GM19438 (cell line): Measurements from ENCODE around the gene TTC9B.

Experiments
- ATAC-seq: cut with Tn5 transposase; IDR thresholded peaks from one replicate; pipeline ENCODE4 v1.9.1; 2021; ENCODE audit warnings: low read depth; ENCODE audit not compliant: unreplicated experiment

Gene TTC9B

DNA sequence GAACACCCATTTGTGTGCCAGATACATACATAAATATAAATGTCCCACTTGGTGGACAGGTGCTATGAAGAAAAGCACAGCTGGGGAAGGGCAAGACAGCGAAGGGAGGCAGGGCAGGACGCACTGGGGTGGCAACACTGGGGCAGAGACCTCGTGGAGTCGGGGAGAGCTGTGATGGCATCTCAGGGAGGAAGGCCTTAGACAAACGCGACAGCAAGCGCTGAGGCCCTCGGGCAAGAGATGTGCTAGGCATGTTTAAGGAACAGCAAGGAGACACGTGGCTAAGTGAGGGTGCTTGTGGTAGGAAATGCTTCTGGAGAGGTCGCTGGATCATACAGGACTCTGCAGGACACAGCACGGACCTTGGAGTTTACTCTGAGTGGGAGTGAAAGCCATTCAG, 31.6 kb upstream of the TTC9B start:
- no peak for ATAC-seq

DNA sequence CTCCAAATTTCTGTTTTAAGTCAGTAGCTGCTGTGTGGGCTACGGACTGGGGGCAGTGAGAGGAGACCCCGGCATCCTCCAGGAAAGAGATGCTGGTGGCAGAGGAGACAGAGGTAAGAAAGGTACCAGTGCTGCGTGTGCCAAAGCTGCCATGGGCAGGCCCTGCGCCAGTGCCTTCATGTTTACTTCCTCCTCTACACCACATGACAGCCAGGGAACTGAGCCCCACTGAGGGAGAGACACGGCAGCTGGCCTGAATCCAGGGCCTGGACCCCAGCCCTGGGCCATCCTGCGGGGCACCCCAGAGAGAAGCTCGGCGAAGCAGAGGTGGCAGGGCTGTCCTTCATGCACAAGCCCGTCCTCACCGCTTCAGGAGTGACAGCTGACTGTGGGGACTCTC, 31.0 kb upstream of the TTC9B start:
- no peak for ATAC-seq

DNA sequence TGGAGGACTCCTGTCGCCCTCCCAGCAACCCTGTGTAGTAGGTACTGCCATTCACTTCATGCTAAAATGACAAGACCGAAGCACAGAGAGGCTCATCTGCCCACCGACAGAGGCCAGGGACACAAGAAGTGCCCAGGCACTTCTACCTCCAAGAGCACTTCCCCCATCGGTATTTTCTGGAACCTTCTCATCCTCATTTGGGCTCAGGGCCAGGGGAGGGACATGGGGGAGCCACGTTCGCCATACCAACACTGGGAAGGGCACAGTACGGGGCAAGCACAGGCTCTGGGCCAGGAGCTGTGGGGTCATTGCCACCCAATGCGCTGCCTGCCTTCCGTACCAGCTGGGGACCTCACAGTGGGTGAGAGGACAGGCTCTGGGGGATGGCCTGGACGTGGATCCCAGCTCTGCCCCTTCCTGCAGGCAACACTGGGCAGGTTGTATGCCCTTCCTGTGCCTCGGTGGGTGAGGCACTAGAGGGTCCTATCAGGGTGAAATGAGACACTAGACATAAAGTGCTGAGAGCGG, 29.6 kb upstream of the TTC9B start:
- ATAC-seq: no peak

DNA sequence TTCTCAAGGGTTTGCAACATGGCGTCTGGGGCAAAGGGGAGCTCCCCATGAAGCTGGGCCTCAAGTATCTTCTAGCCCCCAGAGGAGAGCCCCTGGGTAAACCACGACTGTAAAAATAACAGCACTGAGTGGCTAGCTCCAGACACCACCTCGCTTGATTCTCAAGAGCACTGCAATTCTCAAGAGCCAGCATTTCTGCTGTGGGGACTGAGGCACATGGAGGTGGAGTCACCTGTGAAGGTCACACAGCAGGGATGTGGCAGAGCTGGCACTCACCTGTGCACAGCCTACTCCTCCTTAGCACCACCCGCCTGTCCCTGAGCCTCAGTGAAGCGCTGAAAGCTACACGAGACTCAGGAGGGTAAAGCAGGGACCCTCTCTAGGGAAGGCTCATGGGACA, 29.0 kb upstream of the TTC9B start:
- ATAC-seq: no peak

DNA sequence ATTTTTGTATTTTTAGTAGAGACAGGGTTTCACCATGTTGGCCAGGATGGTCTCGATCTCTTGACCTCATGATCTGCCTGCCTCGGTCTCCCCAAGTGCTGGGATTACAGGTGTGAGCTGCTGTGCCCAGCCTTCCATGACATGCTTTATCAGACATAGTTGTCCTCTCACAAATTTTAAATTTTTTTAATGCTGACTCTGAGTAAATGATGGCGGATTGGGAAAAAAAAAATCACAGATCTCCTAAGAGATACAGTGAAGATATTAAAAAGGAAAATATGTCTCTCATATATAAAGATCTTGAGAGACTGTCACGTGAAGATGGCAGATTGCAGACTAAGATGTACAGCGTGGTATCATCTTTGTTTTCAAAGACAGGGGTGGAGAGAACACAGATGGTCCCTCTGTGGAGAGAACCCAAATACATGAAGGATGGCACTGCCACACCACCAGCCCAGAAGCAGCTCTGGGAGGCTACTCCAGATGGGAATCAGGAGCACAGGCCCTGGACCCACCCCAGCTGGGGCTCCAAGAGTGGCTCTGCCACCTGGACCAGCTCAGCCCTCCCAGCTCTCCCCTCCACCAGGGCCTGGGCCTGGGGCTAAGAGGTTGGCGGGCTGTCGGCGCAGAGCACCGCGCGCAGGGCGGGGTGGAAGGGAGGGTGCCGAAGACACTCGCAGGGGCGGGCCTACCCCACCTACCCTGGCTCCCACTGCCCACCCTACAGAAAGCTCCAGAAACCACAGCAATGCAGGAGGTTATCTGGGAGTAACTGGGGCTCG, 28.3 kb upstream of the TTC9B start:
- ATAC-seq: no peak

DNA sequence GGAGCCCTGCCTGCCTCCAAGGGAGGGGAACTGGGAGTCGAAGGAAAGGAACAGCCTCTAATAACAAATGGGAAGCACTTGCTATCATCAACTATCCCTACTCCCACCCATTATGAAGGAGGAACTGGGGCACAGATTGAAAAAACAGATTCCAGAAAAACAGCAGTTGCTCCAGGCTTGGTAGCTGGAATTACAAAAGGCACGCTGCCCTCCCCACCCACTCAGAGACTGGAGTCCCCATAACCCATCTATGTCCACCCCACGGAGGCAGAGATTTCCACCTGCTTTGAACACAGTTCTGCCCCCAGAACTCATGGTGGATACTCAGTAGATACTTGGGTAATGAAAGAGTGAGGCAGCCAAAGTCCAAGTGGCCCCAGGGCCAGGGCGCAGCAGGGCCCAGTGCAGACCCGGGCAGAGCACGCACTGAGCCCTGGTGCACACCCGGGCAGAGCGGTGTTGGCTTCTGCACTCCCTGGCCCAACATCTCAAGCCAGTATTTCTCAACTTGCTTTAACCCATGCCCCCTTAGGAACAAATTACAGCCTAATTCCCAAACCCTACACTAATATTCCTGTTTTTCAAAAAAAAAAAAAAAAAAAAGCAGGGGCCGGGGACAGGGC, 27.4 kb upstream of the TTC9B start:
- no peak for ATAC-seq

DNA sequence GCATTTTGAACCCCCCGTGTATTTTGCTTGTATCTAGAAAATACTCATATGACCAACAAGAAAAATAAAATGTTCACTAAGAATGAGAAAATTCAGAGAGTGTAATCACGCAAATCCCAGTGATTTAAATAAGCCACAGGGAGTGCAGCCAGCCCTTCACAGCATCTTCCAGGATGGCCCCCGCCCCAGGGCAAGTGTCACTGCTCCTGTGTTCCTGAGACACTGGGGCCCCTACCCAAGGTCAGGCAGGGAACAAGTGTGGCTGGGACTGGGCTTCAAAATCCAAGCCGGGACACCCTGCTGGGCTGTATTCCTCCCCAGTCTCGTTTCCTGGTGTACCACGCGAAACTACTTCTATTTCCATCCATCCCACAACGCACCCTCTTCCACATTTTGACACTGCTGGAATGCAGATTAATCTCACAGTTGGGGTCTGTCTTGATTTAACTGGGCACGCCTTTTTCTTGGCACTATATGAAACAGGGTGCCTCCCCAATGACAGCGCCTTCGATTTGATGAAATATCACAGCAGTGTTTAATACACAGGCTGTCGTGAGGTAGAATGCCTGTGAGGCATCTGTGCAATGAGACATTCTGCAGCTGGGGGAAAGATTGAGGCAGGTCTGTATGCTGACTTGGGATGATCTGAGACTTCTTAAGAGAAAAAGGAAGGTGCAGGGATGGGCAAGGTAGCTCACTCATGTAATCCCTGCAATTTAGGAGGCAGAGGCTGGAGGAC, 26.6 kb upstream of the TTC9B start:
- no peak for ATAC-seq

DNA sequence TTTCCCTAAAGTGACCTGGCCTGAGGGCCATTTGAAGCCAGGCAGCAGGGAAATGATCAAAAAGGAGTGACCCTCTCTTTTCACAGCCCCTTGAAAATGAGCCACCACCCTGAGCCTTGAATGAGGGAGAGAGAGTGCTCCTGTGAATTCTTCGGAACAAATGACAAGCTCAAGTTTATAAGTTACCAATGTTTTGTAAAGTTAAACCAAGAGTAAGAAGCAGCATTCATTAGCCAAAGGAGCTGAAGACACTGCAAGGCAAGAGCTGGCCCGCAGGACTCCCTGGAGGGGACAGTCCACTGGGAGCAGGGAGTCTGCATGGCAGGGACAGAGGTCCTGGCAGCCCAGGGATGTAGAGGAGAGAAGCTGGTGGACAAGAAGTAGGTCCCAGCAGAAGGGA, 25.0 kb upstream of the TTC9B start:
- no peak for ATAC-seq

DNA sequence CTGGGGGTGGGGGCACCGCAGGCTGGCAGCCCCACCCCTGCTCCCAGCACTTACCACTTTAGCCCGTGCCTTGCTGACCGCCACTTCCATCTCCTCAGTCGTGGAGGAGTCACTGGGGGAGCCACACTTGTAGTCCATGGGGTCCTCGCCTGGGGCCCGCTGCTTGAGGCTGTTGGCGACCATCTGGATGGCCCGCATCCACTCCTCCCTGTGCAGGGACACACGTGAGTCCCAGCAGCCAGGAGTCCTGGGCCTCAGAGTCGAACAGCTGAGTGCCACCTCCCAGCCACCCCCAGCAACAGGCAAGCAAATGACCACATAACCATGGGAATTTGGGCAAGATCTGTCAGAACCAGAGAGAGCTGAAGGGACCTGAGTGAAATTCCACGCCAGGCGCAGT, 24.3 kb upstream of the TTC9B start:
- no peak for ATAC-seq

DNA sequence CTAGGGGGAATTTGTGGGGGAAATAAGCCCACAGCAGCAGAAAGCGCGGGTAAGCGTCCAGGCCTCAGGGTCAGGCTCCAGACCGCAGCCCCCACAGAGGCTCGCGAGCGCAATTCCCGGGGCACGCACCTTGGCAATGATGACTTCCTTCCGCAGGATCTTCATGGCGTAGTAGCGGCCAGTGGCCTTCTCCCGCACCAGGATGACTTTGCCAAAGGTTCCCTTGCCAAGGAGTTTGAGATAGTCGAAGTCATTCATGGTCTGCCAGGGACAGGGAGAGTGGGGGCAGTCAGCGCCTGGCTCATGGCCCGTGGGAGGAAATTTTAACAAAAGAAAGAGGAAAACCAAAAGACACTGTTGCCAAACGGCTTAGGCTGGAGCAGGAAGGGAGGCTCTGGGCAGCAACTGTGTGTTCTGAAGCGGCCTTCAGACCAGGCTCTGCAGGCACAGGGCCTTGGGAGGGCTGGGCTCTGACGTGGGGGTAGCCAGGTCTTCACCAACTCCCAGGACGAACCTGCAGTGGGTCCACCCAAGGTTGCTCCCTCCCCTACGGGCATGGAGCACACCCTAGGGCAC, 23.7 kb upstream of the TTC9B start:
- no peak for ATAC-seq

DNA sequence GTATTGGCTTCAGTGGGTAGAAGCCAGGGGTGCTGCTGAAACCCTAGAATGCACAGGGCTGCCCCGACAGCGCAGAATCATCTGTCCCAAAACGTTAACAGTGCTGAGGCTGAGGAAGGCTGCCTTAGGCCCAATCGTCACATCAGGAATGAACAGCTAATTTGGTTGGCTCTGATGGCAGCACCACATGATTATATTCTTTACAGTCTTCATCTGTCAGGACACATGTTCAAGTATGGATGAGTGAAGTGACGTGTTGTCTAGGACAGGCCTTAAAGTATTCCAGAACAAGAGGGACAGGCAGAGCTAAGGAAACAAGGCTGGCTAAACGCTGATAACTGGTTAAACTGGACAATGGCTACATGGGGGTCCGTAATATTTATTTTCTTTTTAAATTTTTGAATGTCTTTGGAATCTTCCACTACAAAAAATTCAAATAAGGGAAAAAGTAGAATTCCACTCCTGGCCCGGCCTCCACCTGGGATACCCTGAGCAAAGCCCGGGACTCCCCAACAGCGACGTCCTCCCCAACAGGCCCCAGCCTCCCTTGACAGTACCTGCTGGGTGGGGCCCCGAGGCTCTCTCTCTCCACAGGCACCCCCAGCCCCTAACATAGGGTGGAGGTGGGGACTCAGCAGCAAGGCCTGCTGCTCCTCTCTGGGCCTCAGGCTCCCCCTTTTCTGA, 23.1 kb upstream of the TTC9B start:
- no peak for ATAC-seq

DNA sequence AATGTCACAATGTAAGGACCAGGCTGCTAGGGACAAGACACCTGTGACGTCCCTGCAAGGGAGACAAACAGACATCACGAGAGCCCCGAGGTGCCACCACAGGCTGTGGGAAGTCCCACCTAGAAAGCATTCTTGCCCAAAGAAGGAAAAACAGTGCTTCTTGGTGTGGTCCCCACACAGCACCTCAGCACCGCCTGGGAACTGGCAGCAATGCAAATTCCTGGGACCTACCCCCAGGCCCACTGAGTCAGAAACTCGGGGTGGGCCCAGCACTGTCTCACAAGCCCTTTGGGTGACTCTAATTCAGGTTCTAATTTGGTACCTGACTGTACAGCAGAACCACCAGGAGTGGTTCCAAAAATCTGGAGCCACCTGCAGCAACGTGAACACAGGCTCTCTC, 22.1 kb upstream of the TTC9B start:
- no peak for ATAC-seq

DNA sequence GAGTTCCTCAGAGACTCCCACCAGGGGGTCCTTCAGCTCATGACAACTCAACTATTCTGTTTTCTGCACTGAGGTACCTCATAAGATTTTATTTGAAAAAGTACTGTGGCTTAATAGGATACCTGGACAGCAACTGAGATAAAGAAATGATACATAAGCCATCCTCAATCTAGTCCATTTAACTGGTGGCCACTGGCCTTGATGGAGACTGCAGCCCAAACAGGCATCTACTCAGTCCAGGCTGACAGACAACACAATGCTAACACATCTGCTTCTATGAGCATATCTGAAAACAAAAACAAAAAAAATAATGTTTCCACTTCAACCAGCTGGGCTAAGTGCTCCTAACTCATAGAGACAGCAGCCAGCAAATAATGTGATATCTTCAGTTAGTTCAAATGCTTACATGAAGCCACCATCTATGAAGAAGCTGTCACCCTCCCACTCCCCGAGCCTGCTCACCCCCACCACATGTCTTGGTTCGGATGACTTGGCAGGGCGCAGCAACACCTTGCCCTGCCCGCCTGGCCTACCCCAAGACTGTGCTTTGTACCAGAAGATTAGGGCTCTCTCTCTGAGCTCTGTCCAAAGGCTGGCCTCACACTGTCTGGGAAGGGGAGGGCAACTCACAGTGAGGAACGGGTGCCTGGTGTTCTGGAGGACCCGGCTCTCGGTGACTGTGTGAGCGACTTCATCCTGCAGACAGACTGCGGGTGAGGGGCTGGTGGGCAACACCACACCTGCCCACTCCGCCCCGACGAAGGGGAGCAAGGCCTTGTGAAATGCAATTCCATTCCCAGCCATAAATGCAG, 21.4 kb upstream of the TTC9B start:
- ATAC-seq: no peak

DNA sequence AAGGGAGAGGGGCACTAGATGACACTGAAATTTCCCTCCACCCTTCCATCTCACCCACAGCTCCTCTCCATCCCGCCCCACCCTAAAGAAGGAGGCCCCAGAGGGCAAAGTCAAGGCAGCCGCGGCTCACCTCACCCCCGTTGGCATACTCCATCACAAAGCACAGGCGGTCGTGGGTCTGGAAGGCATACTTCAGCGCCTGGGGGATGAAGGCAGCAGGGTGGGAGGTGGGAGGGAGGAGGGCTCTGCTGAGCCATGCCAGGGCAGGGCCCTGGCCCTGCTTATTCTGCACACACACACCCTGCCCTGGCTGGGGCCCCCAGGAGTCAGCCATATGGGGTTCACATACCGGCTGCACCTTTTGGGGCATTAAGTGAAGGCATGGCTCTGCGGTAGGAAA, 20.6 kb upstream of the TTC9B start:
- ATAC-seq: no peak

DNA sequence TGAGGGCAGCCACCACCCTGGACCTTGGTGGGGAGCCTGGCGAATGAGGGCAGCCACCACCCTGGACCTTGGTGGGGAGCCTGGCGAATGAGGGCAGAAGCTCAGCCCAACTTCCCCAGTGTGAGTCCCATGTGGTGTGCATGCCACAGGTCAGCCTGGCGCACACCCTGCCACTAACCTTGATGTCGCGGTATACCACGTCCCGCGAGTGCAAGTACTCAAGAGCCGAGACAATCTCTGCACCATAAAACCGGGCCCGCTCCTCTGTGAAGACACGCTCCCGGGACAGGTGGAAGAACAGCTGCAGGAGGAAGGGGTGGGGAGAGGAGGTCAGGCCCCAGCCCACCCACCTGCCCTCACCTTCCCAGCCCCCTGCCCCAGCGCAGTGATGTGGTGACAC, 19.6 kb upstream of the TTC9B start:
- no peak for ATAC-seq

DNA sequence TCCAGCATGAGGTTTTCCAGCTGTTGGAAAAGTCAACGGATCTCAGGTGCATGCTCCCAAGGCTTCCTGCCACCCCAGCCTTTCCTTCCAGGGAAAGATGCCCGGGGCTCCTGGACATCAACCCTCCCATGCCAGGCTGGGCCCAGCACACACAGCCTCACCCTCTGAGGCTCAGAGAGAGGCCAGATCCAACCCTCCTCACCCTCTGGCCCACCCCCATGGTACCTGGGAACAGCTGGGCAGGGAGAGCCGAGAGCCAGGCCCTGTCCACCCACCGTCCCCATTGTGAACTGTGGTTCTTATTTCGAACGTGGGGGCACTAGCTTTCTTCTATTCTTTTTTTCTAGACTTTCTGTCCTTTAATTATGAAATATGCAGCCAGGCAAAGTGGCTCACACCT, 18.2 kb upstream of the TTC9B start:
- no peak for ATAC-seq

DNA sequence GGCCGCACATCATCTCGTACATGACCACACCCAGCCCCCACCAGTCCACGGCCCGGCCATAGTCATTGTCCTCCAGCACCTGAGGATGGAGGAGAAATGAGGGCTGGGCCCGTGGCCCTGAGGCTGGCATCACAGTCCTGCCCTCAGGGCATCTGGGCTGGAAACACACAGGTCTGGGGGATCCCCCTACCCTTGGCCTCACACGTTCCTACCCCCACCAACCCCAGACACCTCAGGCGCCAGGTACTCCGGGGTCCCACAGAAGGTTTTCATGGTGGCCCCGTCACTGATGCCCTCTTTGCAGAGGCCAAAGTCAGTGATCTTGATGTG, 17.8 kb upstream of the TTC9B start:
- ATAC-seq: no peak

DNA sequence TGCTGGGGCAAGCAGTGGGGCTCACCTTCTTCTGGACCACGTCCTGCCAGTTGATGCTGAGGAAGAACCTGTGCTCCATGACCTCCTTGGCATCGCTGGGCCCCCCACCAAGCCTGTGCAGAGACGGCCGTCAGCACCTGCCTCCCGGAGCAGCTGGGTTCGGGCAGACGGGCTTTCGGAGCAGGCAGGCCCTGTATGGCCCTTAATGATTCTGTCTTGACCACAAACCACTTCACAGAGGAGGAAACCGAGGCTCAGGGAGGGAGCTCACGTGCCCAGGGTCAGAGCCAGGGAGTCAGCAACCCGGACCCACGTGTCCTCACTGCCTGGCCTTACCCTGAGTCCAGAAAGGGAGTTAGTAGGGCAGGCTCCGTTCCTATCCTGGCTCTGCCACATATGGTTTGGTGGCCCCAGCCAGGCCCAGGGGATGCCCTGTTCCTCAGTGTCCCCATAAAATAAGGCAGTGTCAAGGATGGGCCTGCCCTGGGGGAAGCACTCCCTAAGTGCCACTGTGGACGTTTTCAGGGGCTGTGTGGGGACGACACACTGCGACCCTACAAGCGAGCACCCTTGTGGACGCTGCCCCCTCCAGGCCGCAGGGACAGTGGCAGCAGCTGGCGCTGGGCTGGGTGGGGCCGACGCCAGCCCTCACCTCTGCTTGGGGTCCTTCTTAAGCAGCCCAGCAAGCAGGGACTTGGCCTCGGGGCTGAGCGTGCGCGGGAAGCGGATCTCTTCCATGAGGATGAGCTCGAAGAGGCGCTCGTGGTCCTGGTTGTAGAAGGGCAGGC, 17.2 kb upstream of the TTC9B start:
- no peak for ATAC-seq
